Smooth muscle cell (in vitro differentiated cells): ENCODE data around the gene SCAP. TPM values are rescaled to one million over a fixed set of nuclear protein-coding genes. Genes with fewer than 3 reads are reported as not detected.

Experiments used
- DNase-seq: peaks from one replicate; lab custom pipeline; 2025; ENCODE audit not compliant: unreplicated experiment; lab: John Stamatoyannopoulos, UW
- H2AFZ ChIP-seq: fragments of 200-600 bp; sonication (generic); 2 replicates; pipeline ENCODE4 v1.6.0; 2016; ENCODE audit warnings: antibody characterized with exemption, low read depth, mild to moderate bottlenecking
- H3F3A ChIP-seq: fragments of 200-600 bp; sonication (generic); 2 replicates; pipeline ENCODE4 v1.6.0; 2017; ENCODE audit warnings: antibody characterized with exemption, low read depth
- H3K27ac ChIP-seq: fragments of 200-600 bp; sonication (generic); 2 replicates; pipeline ENCODE4 v1.5.1; 2016; ENCODE audit warnings: low read depth, mild to moderate bottlenecking
- H3K27me3 ChIP-seq: fragments of 200-600 bp; sonication (generic); 2 replicates; pipeline ENCODE4 v1.6.1; 2016; ENCODE audit warnings: low read depth, mild to moderate bottlenecking
- H3K36me3 ChIP-seq: fragments of 200-600 bp; sonication (generic); 2 replicates; pipeline ENCODE4 v1.5.1; 2016; ENCODE audit warnings: low read depth
- H3K4me1 ChIP-seq: fragments of 200-600 bp; sonication (generic); 2 replicates; pipeline ENCODE4 v1.5.1; 2016; ENCODE audit warnings: low read depth
- H3K4me2 ChIP-seq: fragments of 200-600 bp; sonication (generic); 2 replicates; pipeline ENCODE4 v1.6.0; 2016; ENCODE audit warnings: mild to moderate bottlenecking
- H3K4me3 ChIP-seq: fragments of 200-600 bp; sonication (generic); 2 replicates; pipeline ENCODE4 v1.5.1; 2016; ENCODE audit warnings: mild to moderate bottlenecking
- H3K79me2 ChIP-seq: fragments of 200-600 bp; sonication (generic); 2 replicates; pipeline ENCODE4 v1.6.0; 2016; ENCODE audit warnings: low read depth, mild to moderate bottlenecking
- H3K9ac ChIP-seq: fragments of 200-600 bp; sonication (generic); 2 replicates; pipeline ENCODE4 v1.6.0; 2016; ENCODE audit warnings: low read depth
- H3K9me3 ChIP-seq: fragments of 200-600 bp; sonication (generic); replicated peaks from 2 replicates; pipeline ENCODE4 v1.5.1; 2016; ENCODE audit warnings: low read depth
- H4K20me1 ChIP-seq: fragments of 200-600 bp; sonication (generic); 2 replicates; pipeline ENCODE4 v1.6.0; 2016; ENCODE audit warnings: low read depth
- CTCF ChIP-seq: fragments of 200-600 bp; sonication (generic); IDR thresholded peaks from 2 replicates; pipeline ENCODE4 v1.5.1; 2017; ENCODE audit warnings: borderline replicate concordance, mild to moderate bottlenecking, antibody characterized with exemption; ENCODE audit not compliant: insufficient read depth, poor library complexity, severe bottlenecking
- WGBS: methylation state at CpG from one replicate; pipeline ENCODE4 v1.1.7; 2016; ENCODE audit warnings: low lambda C conversion rate; 5-methylcytosine and 5-hydroxymethylcytosine counted together
- polyA plus RNA-seq: library from polyadenylated mRNA; unstranded; fragments of >200 nt; fragmentation: Nextera tagmentation; extraction: Ambion mirVana; gene quantifications from 2 replicates; pipeline ENCODE4 v1.2.1, GENCODE V29; 2016
- total RNA-seq: library from RNA; depleted of rRNA; stranded (reverse); fragments of >200 nt; gene quantifications from 2 replicates; pipeline ENCODE4 v1.2.3, GENCODE V29; 2014

Gene SCAP
- total and polyA plus RNA-seq, 2 experiments from 2014 or later, result 29.2 to 31.0 TPM

GRCh38 chr3:47394140-47394870, 81.4 kb downstream of the SCAP start:
- no peaks in the 10 kb centered on the region for H3K36me3 ChIP-seq
- H3F3A ChIP-seq, result no peaks in the 10 kb centered on the region
- H3K4me1 ChIP-seq, result no peaks in the 10 kb centered on the region
- no peak overlapping the region for H3K27ac ChIP-seq
- peak; percentile 5 for TF ChIP-seq CTCF
- H3K9me3 ChIP-seq, result no peaks in the 10 kb centered on the region
- WGBS, result 51% methylated on average over 8 of the region's 8 CpGs
- DNase-seq, result no peak
- H4K20me1 ChIP-seq, result peaks cover 99% of the 10 kb centered on the region
- H3K4me2 ChIP-seq, result no peak overlapping the region
- H3K27me3 ChIP-seq, result no peaks in the 10 kb centered on the region
- H3K4me3 ChIP-seq, result no peak overlapping the region
- no peak overlapping the region for H3K9ac ChIP-seq
- H3K79me2 ChIP-seq, result peaks cover 54% of the 10 kb centered on the region
- no peak overlapping the region for H2AFZ ChIP-seq

GRCh38 chr3:47392933-47393332, 82.8 kb downstream of the SCAP start:
- H3K36me3 ChIP-seq, result no peaks in the 10 kb centered on the region
- no peaks in the 10 kb centered on the region for H3K27me3 ChIP-seq
- H3K9me3 ChIP-seq, result no peaks in the 10 kb centered on the region
- DNase-seq, result no peak
- H3K4me3 ChIP-seq, result no peak overlapping the region
- no peak overlapping the region for H2AFZ ChIP-seq
- peaks cover 65% of the 10 kb centered on the region for H3K79me2 ChIP-seq
- peaks cover 99% of the 10 kb centered on the region for H4K20me1 ChIP-seq
- no peaks in the 10 kb centered on the region for H3F3A ChIP-seq
- no peak overlapping the region for H3K4me2 ChIP-seq
- TF ChIP-seq CTCF, result no peak
- no peak overlapping the region for H3K9ac ChIP-seq
- WGBS, result 98% methylated on average over 3 of the region's 3 CpGs
- H3K27ac ChIP-seq, result no peak overlapping the region
- H3K4me1 ChIP-seq, result no peaks in the 10 kb centered on the region

GRCh38 chr3:47385796-47386195, 89.9 kb downstream of the SCAP start:
- peaks cover 88% of the 10 kb centered on the region for H4K20me1 ChIP-seq
- TF ChIP-seq CTCF, result no peak
- H2AFZ ChIP-seq, result no peak overlapping the region
- no peaks in the 10 kb centered on the region for H3K27me3 ChIP-seq
- no peaks in the 10 kb centered on the region for H3F3A ChIP-seq
- no peak for DNase-seq
- no peak overlapping the region for H3K4me3 ChIP-seq
- no peaks in the 10 kb centered on the region for H3K9me3 ChIP-seq
- H3K27ac ChIP-seq, result peak overlapping the region; percentile 44
- no peaks in the 10 kb centered on the region for H3K36me3 ChIP-seq
- H3K79me2 ChIP-seq, result peaks cover 90% of the 10 kb centered on the region
- WGBS, result 93% methylated on average over 2 of the region's 2 CpGs
- H3K4me1 ChIP-seq, result peaks cover 6% of the 10 kb centered on the region
- H3K4me2 ChIP-seq, result no peak overlapping the region
- no peak overlapping the region for H3K9ac ChIP-seq

- H3K79me2 ChIP-seq, result peaks cover 84% of the 10 kb centered on the region
- peaks cover 7% of the 10 kb centered on the region for H3K4me1 ChIP-seq
- no peaks in the 10 kb centered on the region for H3K9me3 ChIP-seq
- no peak overlapping the region for H3K4me3 ChIP-seq
- H3K27ac ChIP-seq, result peak overlapping the region; percentile 44
- H3K36me3 ChIP-seq, result no peaks in the 10 kb centered on the region
- 82% methylated on average over 4 of the region's 4 CpGs for WGBS
- H3F3A ChIP-seq, result no peaks in the 10 kb centered on the region
- no peak overlapping the region for H2AFZ ChIP-seq
- no peak for DNase-seq
- H3K4me2 ChIP-seq, result no peak overlapping the region
- peaks cover 80% of the 10 kb centered on the region for H4K20me1 ChIP-seq
- TF ChIP-seq CTCF, result no peak
- H3K27me3 ChIP-seq, result no peaks in the 10 kb centered on the region
- no peak overlapping the region for H3K9ac ChIP-seq
Observed at GRCh38 chr3:47385007-47385406, 90.7 kb downstream of the SCAP start.
